ENCODE results near the gene GRB10. TPM values are rescaled to one million over a fixed set of nuclear protein-coding genes. Genes with fewer than 3 reads are reported as not detected.

The GRB10 gene
- total RNA-seq, 1 experiment from 2014 or later: 68.2 TPM

- peaks cover 6% of the 10 kb centered on the region for H3K36me3 Mint-ChIP-seq (ENCODE audit: insufficient read depth, unreplicated experiment)
- H3K27ac Mint-ChIP-seq (ENCODE audit: low read depth, unreplicated experiment): peak overlapping the region; percentile 20
- H3K4me1 Mint-ChIP-seq (ENCODE audit: insufficient read depth, unreplicated experiment): peaks cover 9% of the 10 kb centered on the region
- no peaks in the 10 kb centered on the region for H3K9me3 Mint-ChIP-seq (ENCODE audit: unreplicated experiment)
- intact Hi-C loops (cut with micrococcal nuclease): no loop called here
- H3K4me3 Mint-ChIP-seq (ENCODE audit: unreplicated experiment): no peak overlapping the region
- no TSS peak for BruUV-seq (replicated peaks)
- ChIA-PET CTCF (interaction anchor here (0.6 kb wide), 1 partner anchor 32 kb away, joined by 3 read pairs; no protein-coding TSS in a partner anchor), POLR2A (no interaction called here)
- TF ChIP-seq CTCF (IDR thresholded peaks at IDR 0.05; ENCODE audit: unreplicated experiment): no peak
- no peaks in the 10 kb centered on the region for H3K27me3 Mint-ChIP-seq (ENCODE audit: insufficient read depth, unreplicated experiment)
- DNase-seq (ENCODE audit: unreplicated experiment): no peak
Observed at GRCh38 chr7:50761713-50762112, 21.0 kb downstream of the GRB10 start.

DNA sequence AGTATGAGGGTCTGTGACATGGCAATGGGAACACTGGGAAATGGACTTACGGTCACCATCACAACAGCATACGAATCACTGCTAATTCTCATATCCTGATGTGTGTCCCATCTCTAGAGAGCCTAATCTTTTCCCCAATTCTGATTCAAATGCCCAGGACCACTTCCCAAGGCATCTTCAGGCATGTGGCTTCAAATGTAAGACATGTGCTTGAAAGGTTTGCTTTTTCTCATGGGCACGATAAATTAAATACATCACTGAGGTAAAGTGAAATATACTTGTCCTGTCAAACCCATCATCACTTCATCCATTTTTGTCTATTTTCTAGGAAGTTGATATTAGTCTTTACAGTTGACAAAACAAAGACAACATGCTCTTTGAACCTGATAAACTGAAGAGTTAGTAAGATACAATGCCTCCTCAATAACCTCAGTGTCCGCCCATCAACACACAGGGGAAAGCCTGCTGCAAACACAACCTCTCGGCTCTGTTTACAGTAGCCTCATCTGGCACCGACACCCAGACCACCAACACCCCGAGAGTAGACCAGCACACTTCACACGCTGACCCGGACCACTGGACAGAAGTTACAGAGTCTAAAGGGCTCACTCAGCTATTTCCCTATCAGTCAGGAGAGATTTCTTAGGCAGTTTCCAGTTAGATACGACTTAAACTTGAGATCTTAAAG is 24.8 kb downstream of the GRB10 start:
- BruUV-seq (replicated peaks): no TSS peak
- ChIA-PET CTCF (interaction anchor here (1.1 to 1.4 kb wide), 2 partner anchors 9 to 403 kb away, joined by 4 read pairs; no protein-coding TSS in a partner anchor), POLR2A (interaction anchor here (1.1 kb wide), 1 partner anchor 34 kb away, joined by 3 read pairs; no protein-coding TSS in a partner anchor)

GRCh38 chr7:50756180-50756579 is 26.5 kb downstream of the GRB10 start:
- intact Hi-C loops (cut with micrococcal nuclease): no loop called here
- no peak overlapping the region for H3K4me3 Mint-ChIP-seq (ENCODE audit: unreplicated experiment)
- POLR2A ChIA-PET: no interaction called here
- DNase-seq (ENCODE audit: unreplicated experiment): no peak
- H3K4me1 Mint-ChIP-seq (ENCODE audit: insufficient read depth, unreplicated experiment): no peaks in the 10 kb centered on the region
- H3K9me3 Mint-ChIP-seq (ENCODE audit: unreplicated experiment): no peaks in the 10 kb centered on the region
- no TSS peak for BruUV-seq (replicated peaks)
- H3K27me3 Mint-ChIP-seq (ENCODE audit: insufficient read depth, unreplicated experiment): no peaks in the 10 kb centered on the region
- CTCF ChIA-PET: no interaction called here
- TF ChIP-seq CTCF (IDR thresholded peaks at IDR 0.05; ENCODE audit: unreplicated experiment): no peak
- no peak overlapping the region for H3K27ac Mint-ChIP-seq (ENCODE audit: low read depth, unreplicated experiment)
- peaks cover 6% of the 10 kb centered on the region for H3K36me3 Mint-ChIP-seq (ENCODE audit: insufficient read depth, unreplicated experiment)

More for the DNA sequence above, 24.8 kb downstream of the GRB10 start:
- H3K9me3 Mint-ChIP-seq (ENCODE audit: unreplicated experiment): no peaks in the 10 kb centered on the region
- no peak overlapping the region for H3K4me3 Mint-ChIP-seq (ENCODE audit: unreplicated experiment)
- H3K27me3 Mint-ChIP-seq (ENCODE audit: insufficient read depth, unreplicated experiment): no peaks in the 10 kb centered on the region
- intact Hi-C loops (cut with micrococcal nuclease): no loop called here
- no peak for DNase-seq (ENCODE audit: unreplicated experiment)
- H3K4me1 Mint-ChIP-seq (ENCODE audit: insufficient read depth, unreplicated experiment): peaks cover 9% of the 10 kb centered on the region
- no peak for TF ChIP-seq CTCF (IDR thresholded peaks at IDR 0.05; ENCODE audit: unreplicated experiment)
- peaks cover 6% of the 10 kb centered on the region for H3K36me3 Mint-ChIP-seq (ENCODE audit: insufficient read depth, unreplicated experiment)
- H3K27ac Mint-ChIP-seq (ENCODE audit: low read depth, unreplicated experiment): no peak overlapping the region

- H3K36me3 Mint-ChIP-seq (ENCODE audit: insufficient read depth, unreplicated experiment): peaks cover 7% of the 10 kb centered on the region
- no TSS peak for BruUV-seq (replicated peaks)
- H3K27ac Mint-ChIP-seq (ENCODE audit: low read depth, unreplicated experiment): no peak overlapping the region
- H3K9me3 Mint-ChIP-seq (ENCODE audit: unreplicated experiment): no peaks in the 10 kb centered on the region
- TF ChIP-seq CTCF (IDR thresholded peaks at IDR 0.05; ENCODE audit: unreplicated experiment): no peak
- H3K4me3 Mint-ChIP-seq (ENCODE audit: unreplicated experiment): no peak overlapping the region
- no peak for DNase-seq (ENCODE audit: unreplicated experiment)
- no peaks in the 10 kb centered on the region for H3K4me1 Mint-ChIP-seq (ENCODE audit: insufficient read depth, unreplicated experiment)
- intact Hi-C loops (cut with micrococcal nuclease): no loop called here
- no peaks in the 10 kb centered on the region for H3K27me3 Mint-ChIP-seq (ENCODE audit: insufficient read depth, unreplicated experiment)
- CTCF ChIA-PET: interaction anchor here (0.6 to 1.3 kb wide), 3 partner anchors 14 to 27 kb away, joined by 3 to 4 read pairs (median 4); no protein-coding TSS in a partner anchor
- POLR2A ChIA-PET: no interaction called here
Observed at GRCh38 chr7:50754684-50755083, 28.0 kb downstream of the GRB10 start.
